GM19240 (cell line): ENCODE results near the gene KIF1A.

Experiments used
- DNase-seq: peaks from one replicate; pipeline ENCODE4 v3.0.0; 2011; ENCODE audit warnings: low spot score; ENCODE audit not compliant: insufficient read length

The KIF1A gene, protein sequence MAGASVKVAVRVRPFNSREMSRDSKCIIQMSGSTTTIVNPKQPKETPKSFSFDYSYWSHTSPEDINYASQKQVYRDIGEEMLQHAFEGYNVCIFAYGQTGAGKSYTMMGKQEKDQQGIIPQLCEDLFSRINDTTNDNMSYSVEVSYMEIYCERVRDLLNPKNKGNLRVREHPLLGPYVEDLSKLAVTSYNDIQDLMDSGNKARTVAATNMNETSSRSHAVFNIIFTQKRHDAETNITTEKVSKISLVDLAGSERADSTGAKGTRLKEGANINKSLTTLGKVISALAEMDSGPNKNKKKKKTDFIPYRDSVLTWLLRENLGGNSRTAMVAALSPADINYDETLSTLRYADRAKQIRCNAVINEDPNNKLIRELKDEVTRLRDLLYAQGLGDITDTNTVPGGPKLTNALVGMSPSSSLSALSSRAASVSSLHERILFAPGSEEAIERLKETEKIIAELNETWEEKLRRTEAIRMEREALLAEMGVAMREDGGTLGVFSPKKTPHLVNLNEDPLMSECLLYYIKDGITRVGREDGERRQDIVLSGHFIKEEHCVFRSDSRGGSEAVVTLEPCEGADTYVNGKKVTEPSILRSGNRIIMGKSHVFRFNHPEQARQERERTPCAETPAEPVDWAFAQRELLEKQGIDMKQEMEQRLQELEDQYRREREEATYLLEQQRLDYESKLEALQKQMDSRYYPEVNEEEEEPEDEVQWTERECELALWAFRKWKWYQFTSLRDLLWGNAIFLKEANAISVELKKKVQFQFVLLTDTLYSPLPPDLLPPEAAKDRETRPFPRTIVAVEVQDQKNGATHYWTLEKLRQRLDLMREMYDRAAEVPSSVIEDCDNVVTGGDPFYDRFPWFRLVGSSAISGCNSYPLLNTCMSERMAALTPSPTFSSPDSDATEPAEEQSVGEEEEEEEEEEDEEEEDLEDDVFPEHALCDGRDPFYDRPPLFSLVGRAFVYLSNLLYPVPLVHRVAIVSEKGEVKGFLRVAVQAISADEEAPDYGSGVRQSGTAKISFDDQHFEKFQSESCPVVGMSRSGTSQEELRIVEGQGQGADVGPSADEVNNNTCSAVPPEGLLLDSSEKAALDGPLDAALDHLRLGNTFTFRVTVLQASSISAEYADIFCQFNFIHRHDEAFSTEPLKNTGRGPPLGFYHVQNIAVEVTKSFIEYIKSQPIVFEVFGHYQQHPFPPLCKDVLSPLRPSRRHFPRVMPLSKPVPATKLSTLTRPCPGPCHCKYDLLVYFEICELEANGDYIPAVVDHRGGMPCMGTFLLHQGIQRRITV (N-terminal part only)

DNA sequence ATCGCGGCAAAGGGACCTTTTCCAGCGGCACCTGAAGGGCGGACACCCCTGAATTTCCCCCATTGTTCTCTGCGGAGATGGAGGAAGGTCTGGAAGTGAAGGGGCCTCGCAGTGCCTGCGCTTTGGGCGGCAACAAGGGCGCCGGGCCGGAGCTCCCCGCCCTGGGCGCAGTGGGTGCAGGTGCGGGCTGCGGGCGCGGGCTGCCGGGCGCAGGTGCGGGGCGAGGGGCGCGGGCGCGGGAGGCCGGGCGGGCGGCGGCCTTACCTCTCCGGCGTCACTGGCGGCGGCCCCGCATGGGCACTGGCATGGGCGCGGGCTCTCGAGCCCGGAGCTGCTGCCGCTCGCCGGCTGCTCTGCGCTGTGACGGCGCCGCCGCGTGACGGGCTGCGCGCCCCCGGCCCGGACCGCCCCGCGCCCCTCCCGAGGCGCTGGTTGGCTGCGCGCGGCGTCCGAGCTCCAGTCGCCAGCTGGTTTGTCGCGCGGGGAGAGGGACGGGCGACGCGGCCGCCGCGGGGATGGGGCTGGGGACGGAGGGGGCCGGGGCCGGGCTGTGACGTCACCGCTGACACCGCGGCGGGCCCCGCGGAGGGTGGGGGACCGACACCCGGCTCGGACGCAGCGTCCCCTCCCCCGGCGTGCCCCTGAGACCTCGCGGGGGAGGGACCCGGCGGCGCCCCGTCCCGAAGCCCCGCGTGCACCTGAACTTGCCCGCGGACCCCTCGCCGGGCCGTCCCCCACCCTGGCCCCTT is at the start of gene KIF1A:
Gene KIF1A (minus strand): TSS at position 362 of the 749 bp plus-strand sequence. CDS start 22,467 bp downstream, outside the sequence.
- no peak for DNase-seq

DNA sequence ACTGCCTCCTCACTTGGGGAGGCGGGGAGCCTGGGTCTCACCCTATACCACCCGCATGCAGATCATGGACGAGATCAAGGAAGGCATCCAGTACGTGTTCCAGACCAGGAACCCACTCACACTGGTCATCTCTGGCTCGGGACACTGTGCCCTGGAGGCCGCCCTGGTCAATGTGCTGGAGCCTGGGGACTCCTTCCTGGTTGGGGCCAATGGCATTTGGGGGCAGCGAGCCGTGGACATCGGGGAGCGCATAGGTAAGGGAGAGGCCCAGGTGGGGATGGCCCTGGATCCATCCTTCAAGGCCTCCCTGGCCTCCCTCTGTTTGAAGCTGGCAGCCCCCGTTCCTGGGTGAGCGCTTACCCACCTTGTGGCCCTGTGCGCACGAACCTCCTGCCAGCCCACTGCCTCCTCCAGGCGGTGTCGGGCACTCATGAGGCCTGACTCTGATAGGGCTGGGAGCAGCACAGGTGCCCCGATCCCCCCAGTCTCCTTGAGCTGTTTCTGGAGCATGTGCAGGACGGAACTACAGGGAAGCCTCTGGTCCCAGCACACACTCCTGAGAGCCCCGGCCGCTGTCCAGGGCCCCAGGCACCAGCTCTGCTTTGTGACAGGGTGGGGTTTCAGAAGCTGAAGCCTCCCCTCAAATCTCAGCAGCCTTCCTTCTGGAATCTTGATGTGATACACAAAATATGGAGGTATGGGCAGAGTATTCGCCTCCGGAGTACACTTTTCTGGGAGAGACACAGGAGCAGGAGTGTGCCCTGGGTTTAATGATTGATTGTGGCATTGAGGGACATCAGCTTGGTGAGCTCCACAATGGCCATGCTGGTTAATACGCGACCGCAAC is 49.3 kb upstream of the KIF1A start:
- DNase-seq = no peak

DNA sequence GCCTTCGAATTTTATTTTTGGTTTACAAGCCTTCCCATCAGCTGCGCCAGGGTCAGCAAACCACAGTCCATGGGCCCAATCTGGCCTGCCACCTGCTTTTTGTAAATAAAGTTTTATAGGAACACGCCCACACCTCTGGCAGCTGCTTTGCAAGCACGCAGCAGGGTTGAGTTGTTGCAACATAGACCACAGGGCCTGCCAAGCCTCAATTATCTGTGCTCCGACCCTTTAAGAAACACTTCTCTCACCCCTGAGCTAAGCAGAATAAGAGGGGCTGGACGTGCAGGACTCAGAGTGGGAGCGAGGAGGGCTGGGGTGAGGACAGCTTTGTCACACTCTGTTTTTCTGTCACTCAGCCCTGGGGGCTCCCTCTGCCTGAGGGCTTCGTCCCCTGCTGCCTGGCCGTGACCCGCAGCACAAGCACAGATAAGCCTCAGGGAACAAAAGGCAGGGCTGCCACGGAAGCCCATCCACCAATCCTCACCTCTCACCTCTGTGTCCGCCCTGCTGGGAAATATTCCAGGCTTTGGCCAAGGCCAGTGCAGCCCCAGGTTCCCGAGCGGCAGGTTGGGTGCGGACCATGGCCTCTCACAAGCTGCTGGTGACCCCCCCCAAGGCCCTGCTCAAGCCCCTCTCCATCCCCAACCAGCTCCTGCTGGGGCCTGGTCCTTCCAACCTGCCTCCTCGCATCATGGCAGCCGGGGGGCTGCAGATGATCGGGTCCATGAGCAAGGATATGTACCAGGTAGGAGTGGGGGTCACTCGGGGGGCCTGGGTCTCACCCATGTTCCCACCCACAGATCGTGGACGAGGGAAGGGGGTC is 48.5 kb upstream of the KIF1A start, which contains the start of gene AGXT:
Gene AGXT (plus strand): TSS at position 539 of the 823 bp plus-strand sequence. CDS start 42 bp downstream, at position 581.
- no peak for DNase-seq

DNA sequence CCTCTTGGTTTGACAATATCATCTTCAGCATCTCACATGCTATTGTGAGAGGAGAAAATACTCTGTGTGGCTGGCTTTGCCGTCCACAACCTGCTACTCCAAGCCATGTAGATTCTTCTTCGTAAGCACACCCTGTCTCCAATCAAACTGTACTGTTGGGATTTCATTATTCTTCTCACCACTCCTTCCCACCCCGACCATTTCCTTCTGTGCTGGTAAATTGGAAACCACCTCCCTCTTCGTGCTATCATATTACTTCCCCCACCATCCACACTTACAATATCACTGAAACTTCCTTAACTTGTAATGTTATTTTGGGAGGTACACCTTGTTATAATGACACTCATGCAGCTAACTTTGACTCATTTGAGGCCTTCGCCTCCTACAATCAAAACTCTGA is 45.4 kb upstream of the KIF1A start:
- no peak for DNase-seq

DNA sequence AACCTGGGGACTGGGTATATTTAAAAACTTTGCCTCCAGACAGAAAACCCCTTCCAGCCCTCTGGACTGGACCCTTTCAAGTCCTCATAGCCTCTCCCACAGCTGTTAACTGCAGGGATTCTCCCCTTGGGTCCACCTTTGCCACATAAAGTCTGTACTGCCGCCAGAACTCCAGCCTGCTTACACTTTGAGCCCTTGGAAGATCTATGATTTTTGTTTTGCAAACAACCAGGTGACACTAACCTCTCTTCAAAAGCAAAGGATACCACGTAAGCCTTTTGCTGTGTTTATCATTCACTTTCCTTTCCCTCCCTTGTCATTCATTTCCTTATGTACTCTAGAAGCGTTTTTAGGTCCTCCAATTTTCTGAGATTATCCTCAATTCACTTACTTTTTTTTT is 44.5 kb upstream of the KIF1A start:
- DNase-seq = no peak

DNA sequence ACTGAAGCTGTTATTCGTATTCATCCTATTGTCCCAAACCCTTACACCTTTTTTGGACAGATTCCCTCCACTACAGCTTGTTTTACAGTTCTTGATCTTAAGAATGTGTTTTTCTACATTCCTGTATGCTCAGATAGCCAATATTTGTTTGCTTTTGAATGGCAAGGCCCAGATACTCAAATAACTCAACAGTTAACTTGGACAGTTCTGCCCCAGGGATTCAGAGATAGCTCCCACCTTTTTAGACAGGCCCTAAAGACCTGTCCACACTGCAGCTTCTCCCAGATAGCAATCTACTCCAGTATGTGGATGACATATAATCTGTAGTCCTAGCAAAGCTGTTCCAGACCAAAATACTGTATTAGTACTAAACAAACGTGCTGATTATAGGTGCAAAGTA is 41.5 kb upstream of the KIF1A start:
- no peak for DNase-seq

DNA sequence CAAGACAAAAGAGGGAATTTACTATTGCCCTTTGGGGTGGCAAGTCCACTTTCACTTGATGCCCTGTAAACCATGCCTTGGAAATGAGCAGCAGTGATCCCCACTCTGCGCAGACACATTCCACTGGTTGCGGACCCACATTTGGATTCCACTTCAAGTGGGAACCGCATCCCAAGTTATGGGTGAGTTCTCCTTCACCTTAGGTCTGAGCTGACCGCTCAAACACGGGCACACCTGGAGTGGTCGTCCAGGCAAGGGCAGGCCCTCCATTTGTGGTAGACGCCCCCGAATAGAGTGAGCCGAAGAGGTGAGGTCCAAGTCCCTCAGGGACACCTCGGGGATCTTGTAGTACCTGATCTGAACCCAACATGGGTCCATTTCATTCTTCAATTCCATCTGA is 38.9 kb upstream of the KIF1A start:
- DNase-seq = no peak

DNA sequence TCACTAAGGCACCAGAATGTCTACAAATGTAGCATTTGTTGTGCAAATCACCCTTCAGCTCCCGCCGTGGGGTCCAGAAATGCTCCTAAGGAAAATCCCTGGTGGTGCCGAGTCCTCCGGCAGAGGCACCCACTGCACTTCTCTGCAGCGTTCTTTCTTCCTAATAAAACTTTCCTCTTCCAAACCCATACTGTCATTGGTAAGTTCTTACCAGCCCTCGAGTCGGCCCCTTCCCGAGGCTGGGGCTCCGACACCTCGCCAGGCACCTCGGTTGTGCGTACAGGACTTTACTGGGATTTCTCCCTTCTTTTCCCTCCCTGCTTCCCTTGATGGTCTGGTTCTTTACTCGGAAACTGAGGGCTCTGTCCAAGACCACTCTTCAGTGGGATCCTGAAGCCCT is 38.3 kb upstream of the KIF1A start:
- DNase-seq = no peak

DNA sequence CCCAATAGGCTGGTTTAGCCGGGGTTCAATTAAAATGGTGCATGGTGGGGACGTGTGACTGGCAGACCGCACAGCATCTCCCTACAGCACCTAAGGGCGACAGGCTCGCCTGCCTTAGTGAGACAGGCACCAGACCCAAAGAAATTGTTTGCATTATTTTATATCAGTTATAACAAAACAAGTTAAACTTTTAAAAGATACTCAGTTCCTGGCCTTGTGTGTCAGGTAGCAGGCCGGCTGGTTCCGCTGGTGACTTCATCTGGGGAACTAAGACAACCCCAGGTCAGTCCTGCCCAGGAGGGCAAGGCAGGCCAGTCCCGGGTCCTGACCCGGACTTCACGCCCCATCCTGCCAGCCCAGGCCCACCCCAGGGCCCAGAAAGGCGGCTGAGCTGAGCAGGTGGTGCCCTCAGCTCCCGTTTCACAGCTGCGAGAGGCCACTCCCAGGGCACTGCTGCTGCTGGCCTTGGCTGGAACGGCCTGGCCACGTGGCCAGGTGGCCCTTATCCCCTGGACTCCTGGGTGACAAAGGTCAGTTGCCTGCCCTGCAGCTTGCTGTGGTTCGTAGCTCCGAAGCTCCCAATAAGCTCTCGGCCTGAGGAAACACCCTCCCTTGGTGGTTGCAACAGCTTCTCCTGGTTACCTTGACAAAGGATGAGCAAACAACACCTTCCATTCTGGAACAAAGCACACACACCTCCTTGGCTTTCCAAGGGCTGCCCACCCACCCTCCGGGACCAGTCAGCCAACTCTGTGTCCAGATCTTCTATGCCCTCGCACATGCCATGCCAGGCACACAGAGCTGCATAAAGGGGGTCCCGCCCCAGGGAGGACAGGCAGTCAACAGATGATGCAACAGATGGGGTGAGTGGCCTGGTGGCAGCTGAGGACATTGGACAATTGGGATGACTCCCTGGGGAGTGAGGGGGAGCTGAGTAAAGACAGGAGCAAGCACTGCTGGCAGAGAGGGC is 37.3 kb upstream of the KIF1A start:
- no peak for DNase-seq

DNA sequence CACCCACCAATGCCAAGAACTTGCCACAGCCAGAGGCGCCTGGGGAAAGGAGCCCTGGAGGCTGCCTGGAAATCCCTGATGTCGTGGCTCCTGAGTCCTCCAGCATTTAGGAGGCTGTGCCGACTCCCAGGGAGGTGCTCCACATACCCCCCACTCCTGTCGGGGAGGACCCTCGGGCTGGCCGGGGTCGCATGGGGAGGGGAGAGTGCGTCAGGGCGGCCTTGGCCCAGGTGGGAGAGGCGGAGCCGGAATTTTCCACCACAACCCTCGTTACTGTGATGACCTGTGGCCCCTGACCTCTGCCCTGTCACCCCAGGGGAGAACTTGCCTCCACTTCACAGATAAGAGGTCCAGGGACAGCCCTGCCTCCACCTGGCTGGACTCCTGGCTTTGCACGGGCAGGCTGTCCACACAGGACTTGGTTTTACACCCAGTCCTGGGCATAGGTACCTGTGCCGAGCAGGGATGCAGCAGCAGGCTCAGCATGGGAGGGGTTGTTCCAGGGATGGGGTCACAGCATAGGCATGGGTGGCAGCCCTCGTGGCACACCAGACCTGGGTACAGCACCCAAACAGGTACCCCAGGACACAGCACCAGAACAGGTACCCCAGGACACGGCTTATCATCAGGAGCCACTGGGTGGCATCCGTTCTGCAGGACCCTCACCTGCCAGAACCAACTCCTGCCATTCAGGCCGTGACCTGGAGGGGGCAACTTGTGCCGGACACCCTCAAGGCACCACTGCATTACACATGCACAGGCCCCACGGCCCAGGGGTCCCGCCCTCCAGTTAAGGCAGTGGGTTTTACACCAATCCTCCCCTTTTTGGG is 36.3 kb upstream of the KIF1A start:
- DNase-seq = no peak

DNA sequence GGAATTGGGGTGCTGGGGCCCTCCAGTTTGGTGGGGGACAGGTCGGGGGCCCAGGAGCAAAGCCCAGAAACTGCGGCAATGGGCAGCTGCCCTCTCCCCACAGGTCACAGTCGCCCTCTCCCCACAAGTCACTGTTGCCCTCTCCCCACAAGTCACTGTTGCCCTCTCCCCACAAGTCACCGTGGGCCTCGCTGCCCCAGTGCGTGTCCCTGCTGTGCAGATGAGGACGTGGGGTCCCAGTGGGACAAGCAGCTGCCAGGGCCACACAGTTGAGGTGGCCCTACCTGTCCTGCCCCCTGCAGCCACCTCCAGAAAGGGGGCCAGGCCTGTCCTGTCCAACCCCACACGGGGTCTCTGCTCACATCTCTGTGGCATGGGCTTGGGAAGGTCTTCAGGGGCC is 35.7 kb upstream of the KIF1A start:
- no peak for DNase-seq

DNA sequence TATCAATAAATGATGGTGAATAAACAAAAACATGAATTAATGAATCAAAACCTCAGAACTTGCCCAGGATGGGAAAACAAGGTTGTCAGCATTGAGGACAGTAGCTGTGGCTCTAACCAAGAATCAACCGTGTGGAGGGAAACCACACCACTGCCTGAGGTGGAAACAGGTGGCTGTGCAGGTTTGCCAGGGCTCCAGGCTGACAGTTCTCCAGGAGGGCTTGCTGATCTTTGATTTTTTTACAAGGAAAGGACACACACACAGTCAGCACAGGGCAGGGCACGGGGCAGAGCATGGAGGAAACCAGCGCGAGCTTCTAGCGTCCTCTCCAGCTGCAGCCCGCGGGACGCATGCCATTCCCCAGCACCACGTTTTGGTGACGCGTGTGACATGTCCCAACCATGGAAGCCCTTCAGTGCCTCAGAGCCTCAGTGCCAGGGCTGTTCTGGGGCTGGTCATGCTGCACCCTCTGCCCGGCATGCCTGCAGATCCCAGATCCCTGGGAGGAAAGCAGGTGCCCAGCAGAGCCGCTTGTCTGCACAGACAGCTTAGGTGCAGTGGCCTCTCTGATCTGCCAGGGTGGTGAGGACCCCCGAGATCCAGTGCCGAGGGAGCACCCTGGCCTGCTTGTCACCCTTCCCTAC is 32.8 kb upstream of the KIF1A start:
- DNase-seq = no peak

DNA sequence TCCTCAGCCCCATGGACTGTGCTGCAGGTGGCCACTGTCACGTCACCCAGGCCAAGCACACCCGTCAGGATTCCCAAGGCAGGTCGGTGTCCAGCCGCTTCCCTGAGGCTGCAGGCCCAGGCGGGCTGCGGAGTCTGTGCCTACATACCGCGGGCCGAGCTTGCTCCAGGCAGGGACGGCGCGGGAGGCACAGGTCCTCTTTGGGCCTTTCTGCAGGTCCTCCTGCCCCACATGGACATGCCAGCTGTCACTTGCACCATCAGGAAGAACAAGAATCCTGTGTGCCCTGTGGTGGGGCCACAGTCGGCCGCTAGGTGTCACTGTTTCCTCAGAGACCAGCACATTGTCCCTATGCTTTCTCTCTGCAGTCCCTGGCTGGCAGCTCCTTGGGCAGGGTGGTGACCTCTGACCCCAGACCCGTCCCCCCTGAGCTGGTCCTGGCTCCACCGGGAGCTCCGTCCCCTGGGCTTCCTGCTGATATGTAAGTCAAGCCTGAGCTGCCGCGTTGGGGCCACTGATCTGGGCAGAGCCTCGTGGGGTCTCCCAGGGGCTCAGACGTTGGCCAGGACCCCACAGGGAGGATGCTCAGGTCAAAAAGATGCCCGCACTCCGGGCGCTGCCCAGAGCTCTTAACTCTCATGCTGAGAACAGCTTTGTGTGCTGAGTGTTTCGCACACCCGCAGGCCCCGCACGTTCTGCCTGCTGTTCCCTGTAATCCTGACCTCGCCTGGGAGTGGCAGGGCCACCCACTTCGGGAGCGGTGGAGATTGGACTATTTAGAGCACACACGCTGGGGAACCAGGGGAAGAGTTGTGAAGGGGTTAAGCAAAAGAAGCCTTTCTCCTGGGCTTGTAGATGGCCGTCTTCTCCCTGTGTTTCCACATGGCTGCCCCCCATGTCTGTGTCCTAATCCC is 31.3 kb upstream of the KIF1A start:
- peak; percentile 78 for DNase-seq

DNA sequence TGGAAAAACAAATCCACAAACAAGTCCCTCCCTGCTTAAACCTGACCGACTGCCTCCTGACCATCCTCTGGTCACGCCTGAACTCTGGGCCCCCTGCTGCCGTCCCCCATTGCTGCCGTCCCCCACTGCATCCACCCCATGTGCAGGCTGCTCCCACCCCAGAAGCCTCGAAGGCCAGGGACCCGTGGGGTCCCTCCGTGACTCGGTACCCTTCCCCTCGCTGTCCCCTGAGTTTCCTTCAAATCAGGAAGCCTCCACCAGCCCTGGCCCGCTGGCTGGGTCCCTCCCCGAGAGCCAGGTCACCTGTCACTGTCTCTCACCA is 30.7 kb upstream of the KIF1A start:
- DNase-seq = no peak

DNA sequence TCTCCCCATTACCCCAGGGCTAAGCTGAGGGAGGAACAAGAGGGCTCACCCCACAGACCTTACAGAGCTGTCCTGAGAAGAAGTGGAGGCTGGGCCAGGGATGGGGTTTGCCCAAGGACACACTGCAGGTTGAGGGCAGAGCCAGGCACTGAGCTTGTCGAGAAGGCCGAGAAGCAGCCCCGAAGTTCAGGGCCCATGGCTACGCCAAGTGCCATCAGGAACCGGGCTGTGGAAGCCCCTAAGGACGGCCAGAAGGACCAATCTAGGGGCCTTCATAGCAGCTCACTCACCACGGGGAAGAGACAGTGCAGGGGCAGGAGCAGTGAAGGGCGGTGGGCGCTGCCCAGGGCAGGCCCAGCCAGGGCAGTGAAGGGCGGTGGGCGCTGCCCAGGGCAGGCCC is 30.0 kb upstream of the KIF1A start:
- no peak for DNase-seq
